Stimulated activated CD8-positive, alpha-beta memory T cell treated with anti-CD3 and anti-CD28 coated beads, Interleukin-15, amount 100 ng/mL, for 4 hours (primary cell): Measurements from ENCODE around the gene AGBL2.

Source experiments
- DNase-seq, 2 donors: peaks; one replicate each; pipeline ENCODE4 v3.0.0-alpha.2; 2020; ENCODE audit warnings: low read depth in 2 of 2

Gene AGBL2

GRCh38 chr11:47628026-47628425 lies 87.1 kb downstream of the AGBL2 start:
- no peak for DNase-seq

- DNase-seq = no peak
Measured at GRCh38 chr11:47626234-47626633, 88.9 kb downstream of the AGBL2 start.

GRCh38 chr11:47620836-47621378 lies 94.3 kb downstream of the AGBL2 start:
- no peak for DNase-seq

- DNase-seq = no peak
Measured at GRCh38 chr11:47617417-47617809, 97.8 kb downstream of the AGBL2 start.

- no peak for DNase-seq
Measured at GRCh38 chr11:47616726-47617416, 98.3 kb downstream of the AGBL2 start.

- DNase-seq = no peak
Measured at GRCh38 chr11:47615249-47615648, 99.9 kb downstream of the AGBL2 start.

GRCh38 chr11:47611348-47611794 lies 103.8 kb downstream of the AGBL2 start:
- no peak for DNase-seq

- DNase-seq = no peak
Measured at GRCh38 chr11:47609675-47610074, 105.5 kb downstream of the AGBL2 start.
